Keratinocyte (primary cell): ENCODE data around the gene RFX2. TPM values are rescaled to one million over a fixed set of nuclear protein-coding genes. Genes with fewer than 3 reads are reported as not detected.

Experiments
- DNase-seq: peaks from one replicate; pipeline ENCODE4 v3.0.0-alpha.2; 2011; ENCODE audit warnings: low read depth, missing footprints, low spot score
- FAIRE-seq: peaks from 2 replicates; lab custom pipeline; 2011; peaks lifted over from hg19 to GRCh38; lab: Jason Lieb, UNC
- H2AFZ ChIP-seq: 2 replicates; pipeline ENCODE4 v1.6.0; 2012; ENCODE audit warnings: low read length, control low read depth, inconsistent platforms; ENCODE audit not compliant: control insufficient read depth
- H3K27ac ChIP-seq: 2 replicates; pipeline ENCODE4 v1.5.1; 2011; ENCODE audit warnings: low read length; ENCODE audit not compliant: control insufficient read depth, insufficient read depth
- H3K27me3 ChIP-seq: 3 replicates; pipeline ENCODE4 v1.6.0; 2011; ENCODE audit warnings: low read length; ENCODE audit not compliant: control insufficient read depth, insufficient read depth; ENCODE audit errors: extremely low read depth
- H3K36me3 ChIP-seq, 2 experiments: 2 replicates in 1 of 2; 3 replicates in 1 of 2; pipeline ENCODE4 v1.5.1; 2011; ENCODE audit warnings: low read length in 2 of 2, mild to moderate bottlenecking in 1 of 2; ENCODE audit not compliant: control insufficient read depth in 2 of 2, insufficient read depth in 2 of 2; ENCODE audit errors: extremely low read depth in 1 of 2
- H3K4me1 ChIP-seq: 3 replicates; pipeline ENCODE4 v1.5.1; 2011; ENCODE audit warnings: low read length; ENCODE audit not compliant: control insufficient read depth, insufficient read depth; ENCODE audit errors: extremely low read depth
- H3K4me2 ChIP-seq: 3 replicates; pipeline ENCODE4 v1.6.0; 2011; ENCODE audit warnings: low read depth, low read length; ENCODE audit not compliant: control insufficient read depth, insufficient read depth; ENCODE audit errors: extremely low read depth
- H3K4me3 ChIP-seq, 3 experiments: fragments of 200-600 bp in 1 of 3; sonication (generic) in 1 of 3; 2 replicates in 2 of 3; 3 replicates in 1 of 3; pipeline ENCODE4 v1.5.1; 2011 to 2016; ENCODE audit warnings: low read length in 3 of 3, mild to moderate bottlenecking in 3 of 3, control low read depth in 2 of 3, inconsistent platforms in 1 of 3, low read depth in 1 of 3, mixed read lengths in 1 of 3, mixed run types in 1 of 3, moderate library complexity in 1 of 3; ENCODE audit not compliant: control insufficient read depth in 2 of 3, insufficient read depth in 2 of 3; ENCODE audit errors: extremely low read depth in 1 of 3
- H3K79me2 ChIP-seq: 2 replicates; pipeline ENCODE4 v1.6.0; 2012; ENCODE audit warnings: low read length; ENCODE audit not compliant: control insufficient read depth, insufficient read depth
- H3K9ac ChIP-seq: 3 replicates; pipeline ENCODE4 v1.6.0; 2011; ENCODE audit warnings: low read length; ENCODE audit not compliant: control insufficient read depth, insufficient read depth; ENCODE audit errors: extremely low read depth
- H3K9me1 ChIP-seq: 3 replicates; pipeline ENCODE4 v1.6.0; 2011; ENCODE audit warnings: low read length; ENCODE audit not compliant: control insufficient read depth, insufficient read depth; ENCODE audit errors: extremely low read depth
- H3K9me3 ChIP-seq: 2 replicates; pipeline ENCODE4 v1.5.1; 2012; ENCODE audit warnings: low read depth, low read length; ENCODE audit not compliant: control insufficient read depth
- H4K20me1 ChIP-seq: 3 replicates; pipeline ENCODE4 v1.6.0; 2011; ENCODE audit warnings: low read length; ENCODE audit not compliant: control insufficient read depth, insufficient read depth; ENCODE audit errors: extremely low read depth
- CTCF ChIP-seq, 3 experiments: IDR thresholded peaks in 1 of 3; conservative IDR thresholded peaks in 1 of 3; optimal IDR thresholded peaks in 1 of 3; 2 replicates in 2 of 3; 3 replicates in 1 of 3; pipeline versions ENCODE3 to v1.5.1; 2011; ENCODE audit warnings: low read length in 3 of 3, mild to moderate bottlenecking in 3 of 3, moderate library complexity in 2 of 3, control low read depth in 1 of 3, inconsistent platforms in 1 of 3; ENCODE audit not compliant: insufficient read depth in 2 of 3; ENCODE audit errors: extremely low read depth in 1 of 3
- EZH2 ChIP-seq: IDR thresholded peaks from one replicate; pipeline ENCODE4 v1.6.1; 2012; ENCODE audit warnings: inconsistent platforms, mild to moderate bottlenecking, low read length, moderate library complexity
- dilution Hi-C: fragments of 300-500 bp; cut with MboI; formaldehyde crosslinking; loops from one replicate; pipeline ENCODE4 v1.7.0; 2020; ENCODE audit warnings: low sequenced_read_pairs; ENCODE audit not compliant: extremely low pct_ligation_motif_present
- polyA plus RNA-seq, 5 experiments: library from polyadenylated mRNA; depleted of rRNA in 3 of 5; stranded (reverse) in 3 of 5; stranded (forward) in 1 of 5; unstranded in 1 of 5; fragments of >200 nt; gene quantifications; 1 replicate in 1 of 5; 2 replicates in 3 of 5; 3 replicates in 1 of 5; pipeline versions ENCODE4 v1.2.1 to v1.2.3, GENCODE V29; 2011 to 2012; ENCODE audit warnings: missing spikeins in 2 of 5, low read depth in 1 of 5, low replicate concordance in 1 of 5

Gene RFX2
- polyA plus RNA-seq, 1 donor (not counting 4 experiments of a cell fraction or from before 2014, with no cell fraction given), result 5.8 TPM

GRCh38 chr19:5973376-5973775, 136.9 kb downstream of the RFX2 start:
- TF ChIP-seq CTCF (optimal IDR thresholded peaks at IDR 0.05 in 1 of 3, IDR thresholded peaks at IDR 0.05 in 1 of 3, conservative IDR thresholded peaks at IDR 0.05 in 1 of 3; ENCODE audit: extremely low read depth in 1 of 3, insufficient read depth in 2 of 3, low read length in 3 of 3) (no peak), EZH2 (no peak)
- FAIRE-seq, result no peak
- Histone ChIP-seq H3K4me1 (peaks cover 40% of the 10 kb centered on the region), H3K4me3 (no peak overlapping the region), H3K36me3 (peaks cover 9 to 37% of the 10 kb centered on the region in 2 experiments), H3K27me3 (no peaks in the 10 kb centered on the region), H3K9me3 (no peaks in the 10 kb centered on the region), H2AFZ (no peak overlapping the region), H3K9me1 (peaks cover 9% of the 10 kb centered on the region), H3K4me2 (no peak overlapping the region), H4K20me1 (peaks cover 43% of the 10 kb centered on the region), H3K9ac (no peak overlapping the region), H3K79me2 (peaks cover 94% of the 10 kb centered on the region), H3K27ac (no peak overlapping the region)
- dilution Hi-C loops, result no loop called here
- no peak for DNase-seq

GRCh38 chr19:5972355-5972731, 138.0 kb downstream of the RFX2 start:
- TF ChIP-seq EZH2 (no peak), CTCF (optimal IDR thresholded peaks at IDR 0.05 in 1 of 3, IDR thresholded peaks at IDR 0.05 in 1 of 3, conservative IDR thresholded peaks at IDR 0.05 in 1 of 3; ENCODE audit: extremely low read depth in 1 of 3, insufficient read depth in 2 of 3, low read length in 3 of 3) (no peak)
- no peaks in the 10 kb centered on the region for H3K9me3 ChIP-seq
- peaks cover 92% of the 10 kb centered on the region for H3K79me2 ChIP-seq
- peaks cover 9 to 40% of the 10 kb centered on the region in 2 experiments for H3K36me3 ChIP-seq
- FAIRE-seq (no peak), DNase-seq (no peak)
- no peak overlapping the region for H3K4me3 ChIP-seq
- H4K20me1 ChIP-seq, result peaks cover 52% of the 10 kb centered on the region
- H3K9ac ChIP-seq, result no peak overlapping the region
- H2AFZ ChIP-seq, result no peak overlapping the region
- H3K27ac ChIP-seq, result no peak overlapping the region
- peaks cover 50% of the 10 kb centered on the region for H3K4me1 ChIP-seq
- peaks cover 9% of the 10 kb centered on the region for H3K9me1 ChIP-seq
- H3K27me3 ChIP-seq, result no peaks in the 10 kb centered on the region
- no peak overlapping the region for H3K4me2 ChIP-seq
- dilution Hi-C loops, result no loop called here
